Progenitor cell of endocrine pancreas (in vitro differentiated cells): ENCODE data around the gene RUNX1. TPM values are rescaled to one million over a fixed set of nuclear protein-coding genes. Genes with fewer than 3 reads are reported as not detected.

Source experiments
- DNase-seq: peaks from one replicate; pipeline ENCODE4 v3.0.0; 2021; ENCODE audit warnings: low spot score; ENCODE audit not compliant: unreplicated experiment
- H3K27ac Mint-ChIP-seq: 2 replicates; pipeline ENCODE4 v1.8.0; 2021; ENCODE audit warnings: mild to moderate bottlenecking, moderate library complexity, mixed read lengths
- H3K27me3 Mint-ChIP-seq: 2 replicates; pipeline ENCODE4 v1.8.0; 2021; ENCODE audit warnings: mixed read lengths
- H3K36me3 Mint-ChIP-seq: 2 replicates; pipeline ENCODE4 v1.8.0; 2022; ENCODE audit warnings: mixed read lengths; ENCODE audit not compliant: insufficient read depth
- H3K4me1 Mint-ChIP-seq: 2 replicates; pipeline ENCODE4 v1.8.0; 2021; ENCODE audit warnings: low read depth, mixed read lengths
- H3K4me3 Mint-ChIP-seq: 2 replicates; pipeline ENCODE4 v1.8.0; 2021; ENCODE audit warnings: low read depth, mild to moderate bottlenecking, moderate library complexity, mixed read lengths
- H3K9me3 Mint-ChIP-seq: 2 replicates; pipeline ENCODE4 v1.8.0; 2021; ENCODE audit warnings: low read depth, mixed read lengths
- CTCF ChIP-seq: fragments of 200-600 bp; sonication (generic); IDR thresholded peaks from one replicate; pipeline ENCODE4 v1.5.0; 2021; ENCODE audit warnings: antibody characterized with exemption, mild to moderate bottlenecking; ENCODE audit not compliant: unreplicated experiment
- total RNA-seq: library from RNA; stranded (reverse); gene quantifications from 2 replicates; pipeline ENCODE4 v1.2.1, GENCODE V29; 2021

RUNX1 gene
- total RNA-seq, 1 donor from 2014 or later = 7.1 TPM

- H3K4me1 Mint-ChIP-seq = no peaks in the 10 kb centered on the region
- H3K4me3 Mint-ChIP-seq = no peak overlapping the region
- TF ChIP-seq CTCF = no peak
- peaks cover 4% of the 10 kb centered on the region for H3K9me3 Mint-ChIP-seq
- H3K36me3 Mint-ChIP-seq = no peaks in the 10 kb centered on the region
- no peaks in the 10 kb centered on the region for H3K27me3 Mint-ChIP-seq
- no peak for DNase-seq
- H3K27ac Mint-ChIP-seq = no peak overlapping the region
Measured at GRCh38 chr21:34765619-34766018, 283.5 kb downstream of the RUNX1 start.

- Mint-ChIP-seq H3K36me3 (no peaks in the 10 kb centered on the region), H3K9me3 (peaks cover 4% of the 10 kb centered on the region), H3K4me1 (no peaks in the 10 kb centered on the region), H3K27ac (no peak overlapping the region), H3K4me3 (no peak overlapping the region), H3K27me3 (no peaks in the 10 kb centered on the region)
- no peak for TF ChIP-seq CTCF
- DNase-seq = no peak
Measured at GRCh38 chr21:34764715-34765284, 284.3 kb downstream of the RUNX1 start.

GRCh38 chr21:34762786-34763185 is 286.3 kb downstream of the RUNX1 start:
- no peak for TF ChIP-seq CTCF
- Mint-ChIP-seq H3K36me3 (no peaks in the 10 kb centered on the region), H3K27ac (no peak overlapping the region), H3K4me1 (no peaks in the 10 kb centered on the region), H3K4me3 (no peak overlapping the region), H3K9me3 (peaks cover 4% of the 10 kb centered on the region), H3K27me3 (no peaks in the 10 kb centered on the region)
- no peak for DNase-seq

- Mint-ChIP-seq H3K36me3 (no peaks in the 10 kb centered on the region), H3K27me3 (no peaks in the 10 kb centered on the region), H3K27ac (no peak overlapping the region), H3K4me1 (no peaks in the 10 kb centered on the region), H3K9me3 (peaks cover 4% of the 10 kb centered on the region), H3K4me3 (no peak overlapping the region)
- TF ChIP-seq CTCF = no peak
- DNase-seq = no peak
Measured at GRCh38 chr21:34761758-34762330, 287.3 kb downstream of the RUNX1 start.

- peaks cover 22% of the 10 kb centered on the region for H3K27me3 Mint-ChIP-seq
Measured at GRCh38 chr21:34754690-34755647, 294.1 kb downstream of the RUNX1 start.

More at GRCh38 chr21:34754690-34755647, 294.1 kb downstream of the RUNX1 start:
- no peak overlapping the region for H3K27ac Mint-ChIP-seq
- H3K9me3 Mint-ChIP-seq = no peaks in the 10 kb centered on the region
- TF ChIP-seq CTCF = no peak
- no peaks in the 10 kb centered on the region for H3K4me1 Mint-ChIP-seq
- no peak overlapping the region for H3K4me3 Mint-ChIP-seq
- no peak for DNase-seq
- no peaks in the 10 kb centered on the region for H3K36me3 Mint-ChIP-seq
